Measurements from ENCODE around the gene DOCK4. TPM values are rescaled to one million over a fixed set of nuclear protein-coding genes. Genes with fewer than 3 reads are reported as not detected.

The DOCK4 gene
- total RNA-seq, 3 donors from 2014 or later: 31.7 to 43.3 (median 41.9) TPM

- no peak for DNase-seq (ENCODE audit: low spot score in 2 of 2)
- intact Hi-C loops (cut with DNase I; ENCODE audit: low total_unique reads): no loop called here
- Histone ChIP-seq H3K4me3 (no peak overlapping the region), H3K9me3 (no peaks in the 10 kb centered on the region), H3K27ac (peak overlapping the region in 1 of 2 donors; percentile 36), H3K36me3 (no peaks in the 10 kb centered on the region), H3K27me3 (no peaks in the 10 kb centered on the region), H3K4me1 (peaks cover 0 to 6% of the 10 kb centered on the region in 2 donors)
- TF ChIP-seq, protein P1, sequence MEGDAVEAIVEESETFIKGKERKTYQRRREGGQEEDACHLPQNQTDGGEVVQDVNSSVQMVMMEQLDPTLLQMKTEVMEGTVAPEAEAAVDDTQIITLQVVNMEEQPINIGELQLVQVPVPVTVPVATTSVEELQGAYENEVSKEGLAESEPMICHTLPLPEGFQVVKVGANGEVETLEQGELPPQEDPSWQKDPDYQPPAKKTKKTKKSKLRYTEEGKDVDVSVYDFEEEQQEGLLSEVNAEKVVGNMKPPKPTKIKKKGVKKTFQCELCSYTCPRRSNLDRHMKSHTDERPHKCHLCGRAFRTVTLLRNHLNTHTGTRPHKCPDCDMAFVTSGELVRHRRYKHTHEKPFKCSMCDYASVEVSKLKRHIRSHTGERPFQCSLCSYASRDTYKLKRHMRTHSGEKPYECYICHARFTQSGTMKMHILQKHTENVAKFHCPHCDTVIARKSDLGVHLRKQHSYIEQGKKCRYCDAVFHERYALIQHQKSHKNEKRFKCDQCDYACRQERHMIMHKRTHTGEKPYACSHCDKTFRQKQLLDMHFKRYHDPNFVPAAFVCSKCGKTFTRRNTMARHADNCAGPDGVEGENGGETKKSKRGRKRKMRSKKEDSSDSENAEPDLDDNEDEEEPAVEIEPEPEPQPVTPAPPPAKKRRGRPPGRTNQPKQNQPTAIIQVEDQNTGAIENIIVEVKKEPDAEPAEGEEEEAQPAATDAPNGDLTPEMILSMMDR (IDR thresholded peaks at IDR 0.05): no peak
- no peak for TF ChIP-seq POLR2A (IDR thresholded peaks at IDR 0.05)
- no peak for TF ChIP-seq POLR2AphosphoS5 (IDR thresholded peaks at IDR 0.05)
Observed at GRCh38 chr7:112211348-112211907, 5.2 kb upstream of the DOCK4 start.

- intact Hi-C loops (cut with DNase I; ENCODE audit: low total_unique reads): no loop called here
- H3K4me3 ChIP-seq: no peak overlapping the region
- TF ChIP-seq POLR2A (IDR thresholded peaks at IDR 0.05) (no peak), POLR2AphosphoS5 (IDR thresholded peaks at IDR 0.05) (no peak)
- TF ChIP-seq, protein P1 (IDR thresholded peaks at IDR 0.05): no peak
- no peak for DNase-seq (ENCODE audit: low spot score in 2 of 2)
- no peak overlapping the region for H3K27ac ChIP-seq
- H3K27me3 ChIP-seq: no peaks in the 10 kb centered on the region
- no peaks in the 10 kb centered on the region for H3K9me3 ChIP-seq
- no peaks in the 10 kb centered on the region for H3K36me3 ChIP-seq
- peaks cover 0 to 6% of the 10 kb centered on the region in 2 donors for H3K4me1 ChIP-seq
Observed at GRCh38 chr7:112207765-112208164, 1.6 kb upstream of the DOCK4 start.

GRCh38 chr7:112206991-112207592 lies 893 bp upstream of the DOCK4 start:
- Histone ChIP-seq H3K27ac (peak overlapping the region; percentile 91 to 93), H3K36me3 (no peaks in the 10 kb centered on the region), H3K27me3 (no peaks in the 10 kb centered on the region), H3K9me3 (no peaks in the 10 kb centered on the region), H3K4me3 (peak overlapping the region; percentile 73 to 95 (median 94)), H3K4me1 (peaks cover 0 to 4% of the 10 kb centered on the region in 2 donors)
- TF ChIP-seq POLR2A (IDR thresholded peaks at IDR 0.05): no peak
- TF ChIP-seq, protein P1 (IDR thresholded peaks at IDR 0.05): no peak
- no peak for TF ChIP-seq POLR2AphosphoS5 (IDR thresholded peaks at IDR 0.05)
- intact Hi-C loops (cut with DNase I; ENCODE audit: low total_unique reads): no loop called here
- DNase-seq (ENCODE audit: low spot score in 2 of 2): no peak

DNA sequence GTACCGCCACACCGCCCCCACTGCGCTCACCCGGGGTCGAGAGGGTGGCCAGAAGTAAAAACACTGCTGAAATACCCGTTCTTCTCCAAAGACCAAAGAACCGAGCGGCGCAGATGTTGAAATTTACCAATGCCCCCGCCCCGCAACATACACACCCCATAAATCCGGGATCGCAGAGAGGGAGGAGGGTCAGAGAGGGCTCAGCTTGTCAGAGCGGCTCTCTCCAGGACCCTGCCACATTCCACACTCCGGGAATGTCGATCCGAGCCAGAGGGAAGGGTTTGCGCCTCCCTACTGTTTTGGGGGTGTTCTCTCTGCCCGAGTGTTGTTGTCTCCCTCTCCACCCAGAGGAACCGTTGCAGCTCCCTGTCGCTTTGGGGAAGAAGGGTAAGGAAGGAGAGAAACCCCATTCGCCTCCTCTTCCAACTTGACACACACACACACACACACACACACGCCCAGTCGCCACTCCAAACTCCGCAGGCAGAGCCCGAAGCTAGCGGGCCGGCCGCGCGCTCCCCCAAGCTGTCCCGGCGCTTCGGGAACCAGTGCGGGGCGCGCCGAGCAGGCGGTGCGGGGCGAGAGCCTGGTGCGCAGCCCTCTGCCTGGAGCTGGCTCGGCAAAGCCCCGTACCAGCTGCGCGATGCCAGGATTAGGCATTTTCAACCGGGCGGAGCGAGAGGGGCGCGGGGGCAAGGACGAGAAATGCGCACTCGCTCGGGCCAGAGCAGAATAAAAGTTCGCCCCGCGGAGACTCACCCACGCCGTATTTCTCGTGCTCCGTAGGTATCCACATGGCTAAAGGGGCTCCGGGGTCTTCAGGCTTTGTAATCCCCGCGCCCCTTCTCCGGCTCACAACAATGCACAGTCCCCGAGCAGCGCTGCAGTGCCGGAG lies 609 bp downstream of the DOCK4 start:
- H3K4me1 ChIP-seq: no peaks in the 10 kb centered on the region
- DNase-seq (ENCODE audit: low spot score in 2 of 2): peak in 1 of 2 donors; percentile 31
- H3K4me3 ChIP-seq: peak overlapping the region; percentile 73 to 95 (median 94)
- no peaks in the 10 kb centered on the region for H3K9me3 ChIP-seq
- intact Hi-C loops (cut with DNase I; ENCODE audit: low total_unique reads): no loop called here
- TF ChIP-seq, protein P1 (IDR thresholded peaks at IDR 0.05): no peak
- TF ChIP-seq POLR2AphosphoS5 (IDR thresholded peaks at IDR 0.05): no peak
- TF ChIP-seq POLR2A (IDR thresholded peaks at IDR 0.05): no peak
- peak overlapping the region; percentile 89 to 91 for H3K27ac ChIP-seq
- no peaks in the 10 kb centered on the region for H3K36me3 ChIP-seq
- H3K27me3 ChIP-seq: no peaks in the 10 kb centered on the region
